Measurements from ENCODE around the gene HAGH. TPM values are rescaled to one million over a fixed set of nuclear protein-coding genes. Genes with fewer than 3 reads are reported as not detected.

Gene HAGH
- total RNA-seq, 5 donors from 2014 or later (not counting 1 experiment from before 2014, with no cell fraction given), result 37.6 to 102 (median 70.7) TPM

Other genes starting within 250 kb of the HAGH start
- 10 to 100 TPM in 2 of 5 donors, 1 to 10 TPM in 3; 5.5 to 19.8 (median 8.1) TPM for gene IFT140, start 214.8 kb downstream of the HAGH start, total RNA-seq
- gene CRAMP1, start 214.5 kb downstream of the HAGH start, total RNA-seq, result 10 to 100 TPM; 26.4 to 36.4 (median 33.0) TPM
- 10 to 100 TPM; 13.8 to 51.1 (median 41.3) TPM for gene JPT2, start 148.5 kb downstream of the HAGH start, total RNA-seq
- gene MAPK8IP3, start 120.6 kb downstream of the HAGH start, total RNA-seq, result 100 to 1,000 TPM; 216 to 309 (median 290) TPM
- gene NME3, start 55.3 kb downstream of the HAGH start, total RNA-seq, result 10 to 100 TPM; 45.1 to 95.9 (median 87.5) TPM
- gene EME2, start 54.0 kb downstream of the HAGH start, total RNA-seq, result 10 to 100 TPM; 23.0 to 50.6 (median 34.5) TPM
- 10 to 100 TPM; 37.5 to 91.2 (median 77.9) TPM for gene MRPS34, start 53.7 kb downstream of the HAGH start, total RNA-seq
- gene SPSB3, start 44.3 kb downstream of the HAGH start, total RNA-seq, result 100 to 1,000 TPM in 3 of 5 donors, 10 to 100 TPM in 2; 67.3 to 162 (median 139) TPM
- gene NUBP2, start 43.9 kb downstream of the HAGH start, total RNA-seq, result 10 to 100 TPM; 41.2 to 77.0 (median 74.3) TPM
- 1 to 10 TPM in 2 of 5 donors, under 1 TPM in 3; 0.50 to 1.9 (median 0.88) TPM for gene IGFALS, start 33.1 kb downstream of the HAGH start, total RNA-seq
- 10 to 100 TPM in 3 of 5 donors, 1 to 10 TPM in 2; 6.2 to 15.3 (median 11.2) TPM for gene FAHD1, start 381 bp upstream of the HAGH start, total RNA-seq
- under 1 TPM in 1 of 5 donors, not detected in 4; 0.26 TPM for gene MEIOB, start 45.3 kb upstream of the HAGH start, total RNA-seq
- not detected for gene HS3ST6, start 91.6 kb upstream of the HAGH start, total RNA-seq
- 10 to 100 TPM in 2 of 5 donors, 1 to 10 TPM in 3; 5.6 to 11.9 (median 9.6) TPM for gene MSRB1, start 116.4 kb upstream of the HAGH start, total RNA-seq
- not detected for gene RPL3L, start 127.9 kb upstream of the HAGH start, total RNA-seq
- gene NDUFB10, start 132.7 kb upstream of the HAGH start, total RNA-seq, result 10 to 100 TPM; 46.3 to 96.5 (median 84.4) TPM
- gene RPS2, start 138.0 kb upstream of the HAGH start, total RNA-seq, result 1,000 to 10,000 TPM; 3,208 to 3,662 (median 3,410) TPM
- under 1 TPM in 3 of 5 donors, not detected in 2; 0.38 to 0.66 (median 0.44) TPM for gene RNF151, start 140.0 kb upstream of the HAGH start, total RNA-seq
- gene TBL3, start 145.2 kb upstream of the HAGH start, total RNA-seq, result 10 to 100 TPM; 21.1 to 45.6 (median 36.9) TPM
- 1 to 10 TPM in 2 of 5 donors, under 1 TPM in 2, not detected in 1; 0.78 to 2.2 (median 1.3) TPM for gene NOXO1, start 154.6 kb upstream of the HAGH start, total RNA-seq
- gene GFER, start 157.4 kb upstream of the HAGH start, total RNA-seq, result 10 to 100 TPM; 16.1 to 31.9 (median 22.0) TPM
- gene SYNGR3, start 163.1 kb upstream of the HAGH start, total RNA-seq, result 1 to 10 TPM; 1.1 to 5.7 (median 1.7) TPM
- 10 to 100 TPM; 44.3 to 73.7 (median 68.8) TPM for gene ZNF598, start 183.0 kb upstream of the HAGH start, total RNA-seq
- gene NPW, start 193.0 kb upstream of the HAGH start, total RNA-seq, result under 1 TPM in 2 of 5 donors, not detected in 3; 0.43 to 0.44 TPM
- 1 to 10 TPM; 2.9 to 6.8 (median 5.8) TPM for gene NHERF2, start 200.1 kb upstream of the HAGH start, total RNA-seq
- 10 to 100 TPM in 3 of 5 donors, 1 to 10 TPM in 2; 5.8 to 24.1 (median 18.3) TPM for gene NTHL1, start 221.0 kb upstream of the HAGH start, total RNA-seq
- gene TSC2, start 221.2 kb upstream of the HAGH start, total RNA-seq, result 100 to 1,000 TPM; 134 to 181 (median 161) TPM

Data from T-cell (primary cell).